GM19455 (cell line): ENCODE measurements around the gene AQP12A.

Experiments
- ATAC-seq: cut with Tn5 transposase; IDR thresholded peaks from one replicate; pipeline ENCODE4 v1.9.1; 2021; ENCODE audit not compliant: unreplicated experiment

The AQP12A gene

DNA sequence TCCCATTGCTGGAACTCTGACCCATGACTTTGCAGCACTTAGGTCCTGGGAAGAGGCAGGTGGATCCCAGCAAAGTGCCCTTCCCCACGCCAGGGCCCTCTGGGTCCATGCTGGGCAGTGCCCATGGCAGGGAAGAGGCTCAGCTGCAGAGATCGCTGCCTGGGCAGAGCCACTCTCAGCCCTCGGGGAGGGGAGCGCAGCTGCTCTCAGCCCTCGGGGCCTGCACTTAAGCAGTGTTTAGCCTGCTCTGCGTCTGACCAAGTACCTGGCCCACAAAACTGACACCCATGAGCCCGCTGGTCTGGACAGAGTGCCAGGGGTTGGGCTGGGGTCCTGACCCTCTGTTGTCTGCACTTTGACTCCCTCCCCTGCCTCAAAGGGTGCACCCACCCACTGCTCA, 46.3 kb downstream of the AQP12A start:
- ATAC-seq: no peak

GRCh38 chr2:240739797-240740196, 48.1 kb downstream of the AQP12A start:
- ATAC-seq: no peak

- ATAC-seq: no peak
Observed at GRCh38 chr2:240741091-240741490, 49.4 kb downstream of the AQP12A start.

- no peak for ATAC-seq
Observed at GRCh38 chr2:240742602-240743095, 51.0 kb downstream of the AQP12A start.

- ATAC-seq: no peak
Observed at GRCh38 chr2:240745456-240745855, 53.8 kb downstream of the AQP12A start.

GRCh38 chr2:240745962-240746361, 54.3 kb downstream of the AQP12A start:
- no peak for ATAC-seq

DNA sequence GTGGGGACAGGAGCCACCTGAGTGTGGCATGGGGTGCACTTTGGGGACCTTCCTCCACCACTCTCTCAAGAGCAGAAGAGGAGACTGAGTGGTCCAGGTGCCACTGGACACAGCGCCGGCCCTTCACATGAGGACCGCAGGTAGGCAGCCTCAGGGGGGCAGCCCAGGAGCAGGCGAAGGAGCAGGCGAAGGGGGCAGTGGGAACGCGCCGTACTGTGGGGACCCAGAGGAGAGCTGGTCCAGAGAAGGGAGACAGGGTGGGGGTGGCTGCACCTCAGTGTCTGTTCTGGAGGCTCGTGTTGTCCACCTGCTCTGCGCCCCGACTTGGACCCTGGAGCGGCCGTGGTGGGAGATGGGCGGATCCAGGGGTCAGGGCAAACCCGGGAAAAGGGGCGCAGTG, 55.0 kb downstream of the AQP12A start:
- no peak for ATAC-seq

- no peak for ATAC-seq
Observed at GRCh38 chr2:240747256-240747655, 55.6 kb downstream of the AQP12A start.
